Measurements from ENCODE around the gene AP2B1.

- no peak for TF ChIP-seq CTCF (IDR thresholded peaks at IDR 0.05)
- TF ChIP-seq POLR2A (IDR thresholded peaks at IDR 0.05), result no peak
Measured at GRCh38 chr17:35745749-35746320, 158.7 kb downstream of the AP2B1 start.

Measured in right lobe of liver (tissue), 4 donors.